Tibial artery (tissue), 4 donors: Measurements from ENCODE around the gene PPP1R1A.

Experiments used
- DNase-seq, 2 donors: peaks; one replicate each; pipeline ENCODE4 v3.0.0-alpha.2; 2019
- H3K27ac ChIP-seq, 2 donors: fragments of 200-600 bp; sonication (generic) in 1 of 2; 1 replicate in 1 of 2; 2 replicates in 1 of 2; pipeline ENCODE4 v1.5.1; 2018 to 2019; ENCODE audit warnings: mild to moderate bottlenecking in 1 of 2
- H3K27me3 ChIP-seq, 2 donors: fragments of 200-600 bp; sonication (generic) in 1 of 2; one replicate each; pipeline versions ENCODE4 v1.5.1 to v1.6.0; 2016 to 2019
- H3K36me3 ChIP-seq, 3 donors: fragments of 200-600 bp; sonication (generic) in 2 of 3; one replicate each; pipeline ENCODE4 v1.5.1; 2016 to 2019; ENCODE audit warnings: mild to moderate bottlenecking in 2 of 3
- H3K4me1 ChIP-seq, 4 donors: fragments of 200-600 bp; sonication (generic) in 2 of 4; 1 replicate in 3 of 4; 2 replicates in 1 of 4; pipeline ENCODE4 v1.5.1; 2016 to 2019
- H3K4me3 ChIP-seq, 2 donors: fragments of 200-600 bp; sonication (generic) in 1 of 2; 1 replicate in 1 of 2; 2 replicates in 1 of 2; pipeline ENCODE4 v1.5.1; 2018 to 2019; ENCODE audit warnings: mild to moderate bottlenecking in 2 of 2
- H3K9me3 ChIP-seq, 3 donors: fragments of 200-600 bp; sonication (generic) in 1 of 3; one replicate each; pipeline ENCODE4 v1.5.1; 2016 to 2019
- intact Hi-C: fragments of 100-400 bp; cut with DNase I; formaldehyde crosslinking; loops from one replicate; pipeline ENCODE4 v1.15.0; 2023; ENCODE audit warnings: low total_unique reads
- TF ChIP-seq, protein P1 (sequence below), 2 experiments: fragments of 200-600 bp in 1 of 2; fragments of 450-650 bp in 1 of 2; IDR thresholded peaks; one replicate each; pipeline ENCODE4 v1.5.1; 2017 to 2019; ENCODE audit warnings: antibody characterized with exemption in 2 of 2, mild to moderate bottlenecking in 1 of 2, moderate library complexity in 1 of 2

The PPP1R1A gene

GRCh38 chr12:54571193-54572188, 17.0 kb downstream of the PPP1R1A start:
- intact Hi-C loops = no loop called here
- Histone ChIP-seq H3K36me3 (peaks cover 4 to 70% (median 39%) of the 10 kb centered on the region in 3 donors), H3K27ac (no peak overlapping the region), H3K4me3 (no peak overlapping the region), H3K27me3 (no peaks in the 10 kb centered on the region), H3K9me3 (no peaks in the 10 kb centered on the region), H3K4me1 (no peaks in the 10 kb centered on the region)
- TF ChIP-seq, protein P1, sequence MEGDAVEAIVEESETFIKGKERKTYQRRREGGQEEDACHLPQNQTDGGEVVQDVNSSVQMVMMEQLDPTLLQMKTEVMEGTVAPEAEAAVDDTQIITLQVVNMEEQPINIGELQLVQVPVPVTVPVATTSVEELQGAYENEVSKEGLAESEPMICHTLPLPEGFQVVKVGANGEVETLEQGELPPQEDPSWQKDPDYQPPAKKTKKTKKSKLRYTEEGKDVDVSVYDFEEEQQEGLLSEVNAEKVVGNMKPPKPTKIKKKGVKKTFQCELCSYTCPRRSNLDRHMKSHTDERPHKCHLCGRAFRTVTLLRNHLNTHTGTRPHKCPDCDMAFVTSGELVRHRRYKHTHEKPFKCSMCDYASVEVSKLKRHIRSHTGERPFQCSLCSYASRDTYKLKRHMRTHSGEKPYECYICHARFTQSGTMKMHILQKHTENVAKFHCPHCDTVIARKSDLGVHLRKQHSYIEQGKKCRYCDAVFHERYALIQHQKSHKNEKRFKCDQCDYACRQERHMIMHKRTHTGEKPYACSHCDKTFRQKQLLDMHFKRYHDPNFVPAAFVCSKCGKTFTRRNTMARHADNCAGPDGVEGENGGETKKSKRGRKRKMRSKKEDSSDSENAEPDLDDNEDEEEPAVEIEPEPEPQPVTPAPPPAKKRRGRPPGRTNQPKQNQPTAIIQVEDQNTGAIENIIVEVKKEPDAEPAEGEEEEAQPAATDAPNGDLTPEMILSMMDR (IDR thresholded peaks at IDR 0.05) = no peak
- DNase-seq = peak in 1 of 2 donors; percentile 31

- intact Hi-C loops = no loop called here
- no peak overlapping the region for H3K4me3 ChIP-seq
- no peaks in the 10 kb centered on the region for H3K27me3 ChIP-seq
- H3K36me3 ChIP-seq = peaks cover 4 to 58% (median 26%) of the 10 kb centered on the region in 3 donors
- no peak overlapping the region for H3K27ac ChIP-seq
- TF ChIP-seq, protein P1 (IDR thresholded peaks at IDR 0.05) = no peak
- peak in 1 of 2 donors; percentile 32 for DNase-seq
- H3K9me3 ChIP-seq = no peaks in the 10 kb centered on the region
- peaks cover 0 to 12% (median 0%) of the 10 kb centered on the region in 4 donors for H3K4me1 ChIP-seq
Measured at GRCh38 chr12:54569995-54570528, 18.4 kb downstream of the PPP1R1A start.

- H3K9me3 ChIP-seq = no peaks in the 10 kb centered on the region
- no peaks in the 10 kb centered on the region for H3K27me3 ChIP-seq
- peak in 1 of 2 donors; percentile 51 for DNase-seq
- H3K4me3 ChIP-seq = no peak overlapping the region
- peaks cover 0 to 20% (median 0%) of the 10 kb centered on the region in 4 donors for H3K4me1 ChIP-seq
- H3K36me3 ChIP-seq = peaks cover 4 to 49% (median 23%) of the 10 kb centered on the region in 3 donors
- H3K27ac ChIP-seq = no peak overlapping the region
- TF ChIP-seq, protein P1 (IDR thresholded peaks at IDR 0.05) = no peak
- intact Hi-C loops = no loop called here
Measured at GRCh38 chr12:54569072-54569471, 19.4 kb downstream of the PPP1R1A start.

DNA sequence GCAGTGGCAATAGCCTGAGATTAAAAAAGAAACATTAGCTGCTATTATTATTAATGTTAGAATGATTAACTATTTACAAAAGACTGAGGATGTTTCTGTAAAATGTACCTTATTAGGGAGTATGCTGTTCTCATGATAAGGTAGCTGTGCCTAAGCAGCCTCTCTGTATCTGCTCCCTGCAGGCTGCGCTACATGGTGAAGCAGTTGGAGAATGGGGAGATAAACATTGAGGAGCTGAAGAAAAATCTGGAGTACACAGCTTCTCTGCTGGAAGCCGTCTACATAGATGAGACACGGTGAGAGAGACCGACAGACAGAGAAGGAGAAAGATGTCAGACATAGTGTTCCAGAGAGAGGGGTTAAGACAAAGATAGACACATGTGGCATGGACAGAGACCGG, 21.7 kb downstream of the PPP1R1A start:
- Histone ChIP-seq H3K4me3 (no peak overlapping the region), H3K27ac (no peak overlapping the region)

DNA sequence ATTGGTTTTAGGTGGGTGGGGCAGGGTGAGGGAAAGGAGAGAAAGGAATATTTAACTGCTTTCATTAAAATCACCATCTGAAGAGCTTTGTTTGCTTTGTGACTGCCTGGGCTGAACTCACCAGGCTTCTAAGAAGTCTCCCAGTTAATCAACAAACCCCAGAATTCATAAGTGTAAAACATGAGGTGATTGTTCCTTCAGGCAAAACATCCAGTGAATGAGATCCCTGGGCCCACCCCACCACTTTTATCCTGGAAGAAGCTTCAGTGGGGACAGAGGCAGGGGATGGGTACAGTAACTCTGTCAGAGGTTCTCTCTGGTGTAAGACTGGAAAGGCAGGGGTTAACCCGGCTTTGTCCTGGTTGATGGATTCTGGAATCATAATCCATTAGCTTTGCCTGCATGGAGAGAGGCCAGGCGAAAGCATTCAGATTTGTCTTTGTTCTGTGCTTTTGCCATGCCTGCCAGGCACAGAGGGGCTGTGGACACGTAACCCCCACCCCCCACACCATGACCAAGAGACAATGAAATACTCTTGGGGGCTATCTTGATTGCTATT, 22.4 kb downstream of the PPP1R1A start:
- Histone ChIP-seq H3K27ac (peak overlapping the region in 1 of 2 donors; percentile 11), H3K4me1 (peaks cover 0 to 42% (median 14%) of the 10 kb centered on the region in 4 donors), H3K4me3 (no peak overlapping the region), H3K9me3 (no peaks in the 10 kb centered on the region), H3K36me3 (peaks cover 4 to 19% (median 10%) of the 10 kb centered on the region in 3 donors), H3K27me3 (no peaks in the 10 kb centered on the region)
- DNase-seq = no peak
- TF ChIP-seq, protein P1 (IDR thresholded peaks at IDR 0.05) = no peak
- intact Hi-C loops = no loop called here

More for the DNA sequence above, 21.7 kb downstream of the PPP1R1A start:
- TF ChIP-seq, protein P1 (IDR thresholded peaks at IDR 0.05) = no peak
- Histone ChIP-seq H3K36me3 (peaks cover 4 to 26% (median 11%) of the 10 kb centered on the region in 3 donors), H3K27me3 (no peaks in the 10 kb centered on the region), H3K4me1 (peaks cover 0 to 35% (median 9%) of the 10 kb centered on the region in 4 donors), H3K9me3 (no peaks in the 10 kb centered on the region)
- DNase-seq = no peak
- intact Hi-C loops = no loop called here
